Right hindlimb (tissue), 1 donor: ENCODE results near the gene PMIS2.

Source experiments
- DNase-seq: peaks from one replicate; pipeline ENCODE4 v3.0.0-alpha.2; 2018

PMIS2 gene

GRCh38 chr19:35556846-35557538, 29.0 kb upstream of the PMIS2 start:
- no peak for DNase-seq

GRCh38 chr19:35557539-35558399, 28.2 kb upstream of the PMIS2 start:
- peak; percentile 71 for DNase-seq

GRCh38 chr19:35558400-35559280, 27.3 kb upstream of the PMIS2 start:
- no peak for DNase-seq

- no peak for DNase-seq
These were observed 26.7 kb upstream of the PMIS2 start for GRCh38 chr19:35559281-35559659.

- DNase-seq = no peak
These were observed 26.2 kb upstream of the PMIS2 start for GRCh38 chr19:35559781-35560180.

- DNase-seq = no peak
These were observed 25.7 kb upstream of the PMIS2 start for GRCh38 chr19:35560271-35560670.

- DNase-seq = no peak
These were observed 25.3 kb upstream of the PMIS2 start for GRCh38 chr19:35560677-35561076.

GRCh38 chr19:35561436-35561835, 24.5 kb upstream of the PMIS2 start:
- no peak for DNase-seq

- no peak for DNase-seq
These were observed 23.6 kb upstream of the PMIS2 start for GRCh38 chr19:35562336-35562735.

- no peak for DNase-seq
These were observed 23.2 kb upstream of the PMIS2 start for GRCh38 chr19:35562776-35563175.

GRCh38 chr19:35563207-35563829, 22.7 kb upstream of the PMIS2 start, which contains the start of gene ATP4A:
Gene ATP4A, minus strand, starts transcription at chr19:35563658. Its CDS starts 29 bp downstream, at chr19:35563629.
- no peak for DNase-seq

- DNase-seq = no peak
These were observed 20.7 kb upstream of the PMIS2 start for GRCh38 chr19:35565016-35565856.

- no peak for DNase-seq
These were observed 19.2 kb upstream of the PMIS2 start for GRCh38 chr19:35566738-35567137.

GRCh38 chr19:35569281-35569781, 16.6 kb upstream of the PMIS2 start:
- DNase-seq = no peak

- no peak for DNase-seq
These were observed 14.5 kb upstream of the PMIS2 start for GRCh38 chr19:35571406-35571965.

GRCh38 chr19:35577918-35578317, 8.1 kb upstream of the PMIS2 start:
- no peak for DNase-seq

GRCh38 chr19:35578707-35579106, 7.3 kb upstream of the PMIS2 start:
- no peak for DNase-seq

- no peak for DNase-seq
These were observed 3.2 kb upstream of the PMIS2 start for GRCh38 chr19:35582760-35583159.

- no peak for DNase-seq
These were observed 1.3 kb downstream of the PMIS2 start for GRCh38 chr19:35587321-35587720.

- DNase-seq = no peak
These were observed 4.9 kb downstream of the PMIS2 start for GRCh38 chr19:35590875-35591274.

- DNase-seq = no peak
These were observed 6.3 kb downstream of the PMIS2 start for GRCh38 chr19:35592226-35592625.
